Inflammatory macrophage treated with lipopolysaccharide for 1 hour (primary cell): ENCODE data around the gene STEAP2.

Source experiments
- DNase-seq, 2 donors: peaks; one replicate each; pipeline ENCODE4 v3.0.0-alpha.2; 2020 to 2022

STEAP2 gene

DNA sequence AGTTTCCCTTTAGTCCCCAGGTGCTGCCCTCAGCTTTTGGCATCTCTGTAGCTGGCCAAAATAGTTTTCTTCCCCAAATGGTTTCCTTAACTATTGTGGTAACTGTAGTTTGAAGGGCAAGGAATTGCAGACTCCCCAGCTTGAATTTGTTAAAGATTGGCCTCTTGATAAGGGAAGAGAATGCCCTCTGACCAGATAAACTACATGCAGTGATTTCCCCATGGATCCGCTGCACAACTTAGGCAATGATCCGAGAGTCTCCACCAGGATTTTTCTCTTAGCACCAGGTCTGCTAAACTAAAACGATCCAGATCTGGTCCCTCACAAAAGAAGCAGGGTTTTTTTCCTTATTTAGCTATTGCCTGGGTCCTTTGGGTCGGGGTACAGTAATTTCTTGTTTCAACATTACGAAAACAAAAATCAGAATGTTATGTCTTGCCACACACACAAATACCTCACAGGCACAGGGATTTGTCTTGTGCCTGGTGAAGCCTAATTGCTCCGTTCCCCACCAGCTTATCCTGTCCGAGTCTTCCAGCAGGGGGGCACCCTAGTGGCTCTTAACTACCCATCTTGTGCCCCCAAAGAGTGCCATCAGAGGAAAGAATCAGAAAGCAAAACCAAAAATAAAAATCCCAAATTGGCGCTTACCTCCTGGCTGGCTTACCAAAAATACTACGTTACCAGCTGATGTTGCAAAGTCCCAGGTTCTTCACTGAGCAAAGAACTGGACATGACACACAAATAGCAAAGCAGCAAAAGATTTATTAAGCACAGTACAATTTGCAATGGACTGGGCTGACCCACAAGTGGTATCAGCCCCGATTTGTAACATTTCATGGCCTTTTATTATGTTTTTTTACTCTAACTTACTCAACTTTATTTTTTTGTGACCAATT, 16.4 kb upstream of the STEAP2 start:
- DNase-seq = no peak

DNA sequence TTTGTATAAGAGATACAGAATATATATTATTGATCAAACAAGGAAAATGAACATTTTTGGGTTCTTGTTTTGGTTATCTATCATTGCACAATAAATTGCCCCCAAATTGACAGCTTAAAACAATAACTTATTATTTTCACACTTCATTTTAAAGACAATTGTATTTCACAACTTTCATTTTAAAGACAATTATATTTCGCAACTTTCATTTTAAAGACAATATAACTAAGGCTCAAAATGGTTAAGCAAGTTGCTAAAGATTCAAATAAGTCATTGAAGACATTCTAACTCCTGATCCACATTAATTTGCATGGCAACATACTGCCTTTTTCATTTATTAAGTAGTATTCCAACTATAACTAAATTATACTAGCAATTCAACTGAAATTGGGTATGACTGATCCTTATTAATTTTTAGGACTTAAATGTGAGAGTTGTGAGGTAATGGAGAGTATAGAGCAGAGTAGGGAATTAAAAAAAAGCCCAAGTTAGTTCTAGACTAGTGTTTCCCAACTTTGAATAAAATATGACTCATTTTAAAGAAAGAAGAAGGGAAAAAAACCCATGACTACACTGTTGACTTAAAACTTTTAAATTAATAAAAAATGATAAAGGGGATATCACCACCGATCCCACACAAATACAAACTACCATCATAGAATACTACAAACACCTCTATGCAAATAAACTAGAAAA, 9.9 kb upstream of the STEAP2 start:
- peak; percentile 9 to 12 for DNase-seq

DNA sequence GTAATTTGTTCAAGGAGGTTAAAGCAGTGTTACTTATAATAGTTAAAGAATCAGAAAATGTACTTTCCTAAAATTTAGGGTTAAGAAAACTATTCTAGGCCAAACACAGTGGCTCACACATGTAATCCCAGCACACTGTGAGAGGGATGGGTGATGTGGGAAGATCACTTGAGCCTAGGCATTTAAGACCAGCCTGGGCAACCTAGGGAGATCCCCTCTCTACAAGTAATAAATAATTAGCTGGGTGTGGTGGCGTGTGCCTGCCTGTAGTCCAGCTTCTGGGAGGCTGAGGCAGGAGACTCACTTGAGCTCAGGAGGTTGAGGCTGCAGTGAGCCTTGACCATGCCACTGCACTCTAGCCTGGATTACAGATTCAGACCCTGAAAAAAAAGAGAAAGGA, 3.6 kb upstream of the STEAP2 start:
- DNase-seq = no peak

DNA sequence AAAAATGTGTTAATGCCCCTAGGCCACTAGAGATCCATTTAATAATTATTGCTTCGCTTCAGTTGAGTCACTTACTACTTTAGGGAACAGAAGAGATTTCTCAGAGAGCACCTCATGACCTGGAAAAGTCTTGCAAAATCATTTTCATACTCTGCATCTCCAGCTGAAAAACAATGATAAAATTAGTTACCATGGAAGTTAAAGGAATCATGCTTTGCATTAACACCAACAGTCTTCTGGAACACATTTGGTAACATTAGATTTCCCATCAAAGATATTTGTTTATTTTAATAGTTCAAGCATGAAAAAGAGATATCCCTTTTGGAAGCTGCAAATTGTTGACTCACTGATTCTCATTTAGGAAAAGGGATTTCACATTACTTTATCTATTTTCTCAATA, 1.8 kb upstream of the STEAP2 start:
- DNase-seq = no peak

DNA sequence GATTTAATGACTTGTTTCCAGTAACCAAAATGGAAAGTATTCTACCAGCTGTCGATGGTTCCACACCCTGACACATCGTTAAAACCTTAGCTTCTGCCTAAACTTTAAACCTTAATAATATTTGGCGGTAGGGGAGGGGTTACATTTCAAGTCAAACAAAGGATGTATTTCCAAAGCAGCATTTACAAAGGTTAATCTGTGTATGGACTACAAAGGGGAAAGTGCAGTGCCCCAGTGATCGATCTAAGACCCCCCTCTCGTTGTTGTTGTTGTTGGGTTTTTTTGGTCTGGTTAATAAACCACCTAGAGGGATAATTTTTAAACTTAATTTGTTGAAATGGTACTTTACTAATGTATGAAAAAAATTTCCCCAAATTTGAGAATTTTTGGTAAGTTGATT, 1.1 kb upstream of the STEAP2 start:
- DNase-seq = no peak

DNA sequence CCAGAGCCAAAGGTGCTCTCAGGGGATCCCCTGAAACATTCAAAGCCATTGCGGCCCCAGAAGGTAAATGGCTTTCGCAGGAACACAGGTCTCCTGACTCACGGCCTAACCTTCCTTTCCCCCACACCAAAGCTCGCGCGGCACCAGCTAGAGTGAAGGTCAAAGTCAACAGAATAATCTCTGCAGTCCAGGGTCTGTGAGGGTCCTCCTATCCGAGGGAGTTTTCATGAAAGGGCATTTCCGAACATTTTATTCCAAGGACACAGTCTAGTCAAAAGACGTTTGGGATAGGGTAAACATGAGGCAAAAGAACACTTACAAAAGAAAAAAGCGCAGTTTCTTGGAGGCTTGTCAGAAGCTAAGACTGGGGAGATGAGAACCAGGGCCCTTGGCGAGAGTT, 559 bp upstream of the STEAP2 start:
- DNase-seq = no peak

DNA sequence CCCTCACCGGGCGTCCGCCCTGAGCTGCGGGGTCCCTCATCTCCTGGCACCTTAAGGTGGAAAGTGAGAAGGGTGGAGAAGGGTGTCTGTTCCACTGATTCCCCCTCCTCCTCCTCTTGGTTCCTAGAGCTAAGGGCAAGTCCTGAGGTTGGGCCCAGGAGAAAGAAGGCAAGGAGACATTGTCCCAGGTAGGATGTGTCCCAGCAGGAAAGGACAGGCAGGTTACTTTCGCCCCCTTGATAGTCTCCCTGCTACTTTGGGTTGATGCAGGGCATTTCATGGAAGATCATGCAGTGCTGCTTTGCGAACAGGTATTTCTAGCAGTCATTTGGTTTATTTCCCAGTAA, 582 bp downstream of the STEAP2 start:
- no peak for DNase-seq

DNA sequence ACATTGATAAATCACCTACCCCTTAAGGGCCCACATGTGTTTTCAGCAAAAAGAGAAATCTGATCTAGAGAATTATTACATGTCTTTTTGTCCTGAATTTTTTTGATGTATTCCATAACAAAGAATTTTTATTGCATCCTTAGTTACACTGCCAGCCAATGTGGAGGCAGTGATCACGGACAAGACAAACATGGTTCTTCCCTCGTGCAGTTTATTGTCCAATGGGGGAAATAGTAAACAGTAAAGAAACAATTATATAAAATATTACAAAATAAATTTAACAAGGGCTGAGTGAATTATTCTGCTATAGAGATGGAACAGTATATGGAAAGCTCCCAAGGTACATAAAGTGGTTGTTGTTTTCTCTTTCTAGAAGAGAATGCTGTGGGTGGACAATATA, 2.0 kb downstream of the STEAP2 start:
- no peak for DNase-seq

DNA sequence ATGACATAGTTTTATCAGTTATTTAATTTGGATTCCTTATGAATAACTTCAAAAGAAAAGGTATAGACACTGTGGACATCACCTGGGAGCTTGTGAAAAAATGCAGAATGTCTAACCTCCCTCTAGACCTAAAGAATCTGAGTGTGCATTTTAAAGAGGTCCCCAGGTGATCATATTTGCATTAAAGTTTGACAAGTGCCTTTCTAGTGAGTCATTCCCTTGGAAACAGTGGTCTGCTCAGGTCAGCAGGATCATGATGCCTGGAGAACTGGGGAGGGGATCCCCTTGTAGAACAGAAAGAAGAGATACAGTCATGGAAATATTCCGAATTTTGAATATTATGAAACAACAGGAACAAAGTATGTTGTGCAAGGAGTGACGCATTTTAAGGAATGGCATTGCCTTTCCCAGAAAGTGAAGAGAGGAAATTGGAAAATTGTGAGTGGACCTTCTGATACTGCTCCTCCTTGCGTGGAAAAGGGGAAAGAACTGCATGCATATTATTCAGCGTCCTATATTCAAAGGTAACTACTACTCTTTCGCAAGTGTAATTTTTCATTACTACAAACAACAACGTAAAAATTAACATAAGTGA, 4.6 kb downstream of the STEAP2 start:
- DNase-seq = no peak

DNA sequence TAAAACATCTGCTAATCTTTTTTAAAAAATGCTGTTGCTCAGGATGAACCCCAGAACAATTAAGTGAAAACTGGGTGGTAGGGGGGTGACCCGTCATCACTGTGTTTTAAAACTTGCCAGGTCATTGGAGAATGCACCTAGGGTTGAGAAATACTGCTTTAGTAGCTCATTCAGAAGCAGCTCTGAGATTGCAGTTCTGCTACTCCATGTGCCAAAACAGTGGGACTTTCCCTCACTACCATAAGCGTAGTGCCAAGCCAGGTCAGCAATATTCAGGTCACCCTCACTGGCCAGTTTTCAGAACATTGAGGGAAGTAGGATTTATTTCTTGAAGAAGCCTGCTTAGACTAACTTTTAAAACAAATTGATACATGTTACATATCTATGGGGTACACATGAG, 5.2 kb downstream of the STEAP2 start:
- no peak for DNase-seq

DNA sequence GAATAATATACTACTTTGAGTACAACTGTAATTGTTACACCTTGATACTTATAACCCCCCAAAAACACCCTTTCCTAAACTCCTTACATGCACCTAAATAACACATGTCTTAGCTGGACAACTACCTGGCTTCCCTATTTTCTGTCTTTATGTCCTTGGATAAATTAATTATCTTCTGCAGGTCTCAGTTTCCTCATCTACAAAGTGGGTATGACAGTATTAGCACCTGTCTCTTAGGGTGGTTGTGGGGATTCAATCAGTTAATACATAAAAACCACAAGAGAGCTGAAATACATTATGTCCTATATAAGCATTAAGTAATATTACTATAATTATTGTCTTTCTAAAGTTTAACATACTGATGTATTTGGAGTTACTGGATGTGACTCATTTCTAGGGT, 10.8 kb downstream of the STEAP2 start:
- DNase-seq = no peak

DNA sequence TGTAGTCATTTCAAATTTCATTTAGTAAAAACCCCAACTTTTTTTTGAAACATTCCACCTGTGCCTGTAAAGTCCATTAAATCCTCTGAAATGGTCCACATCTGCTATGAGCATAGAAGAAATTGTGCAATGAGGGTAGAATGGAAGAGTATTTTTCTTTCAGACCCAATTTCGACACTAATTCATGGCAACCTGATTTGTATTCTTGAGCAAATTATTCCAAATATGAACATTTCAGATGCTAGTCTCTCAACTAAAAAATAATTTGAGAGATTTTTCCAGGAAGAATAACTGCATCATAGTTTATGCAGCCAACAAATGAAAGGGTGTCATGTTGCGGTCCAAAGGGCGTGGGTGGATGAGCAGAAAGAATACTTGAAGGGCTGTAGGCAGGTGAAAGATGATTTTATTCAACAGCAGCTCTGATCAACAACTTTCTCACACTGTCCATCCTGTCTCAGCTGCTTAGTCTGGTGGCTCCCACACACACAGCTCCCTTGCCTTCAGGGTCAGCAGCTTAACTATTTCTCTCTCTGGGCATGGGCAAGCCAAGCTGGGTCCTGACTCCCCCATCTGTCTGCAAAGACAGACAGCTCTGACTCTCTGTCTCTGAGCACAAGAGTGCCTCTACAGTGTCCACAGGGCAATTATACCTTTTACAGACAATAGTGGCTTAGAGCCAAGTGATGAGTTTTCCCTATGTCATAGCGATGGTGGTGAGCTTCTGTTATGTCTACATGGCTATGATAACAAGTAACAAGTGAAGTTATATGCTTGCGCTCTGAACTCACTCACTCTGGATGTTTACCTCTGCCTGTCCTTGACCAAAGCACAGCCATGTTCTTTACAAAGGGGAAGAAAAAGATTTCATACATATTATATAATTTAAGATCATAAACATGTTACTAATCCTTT, 11.5 kb downstream of the STEAP2 start:
- no peak for DNase-seq

DNA sequence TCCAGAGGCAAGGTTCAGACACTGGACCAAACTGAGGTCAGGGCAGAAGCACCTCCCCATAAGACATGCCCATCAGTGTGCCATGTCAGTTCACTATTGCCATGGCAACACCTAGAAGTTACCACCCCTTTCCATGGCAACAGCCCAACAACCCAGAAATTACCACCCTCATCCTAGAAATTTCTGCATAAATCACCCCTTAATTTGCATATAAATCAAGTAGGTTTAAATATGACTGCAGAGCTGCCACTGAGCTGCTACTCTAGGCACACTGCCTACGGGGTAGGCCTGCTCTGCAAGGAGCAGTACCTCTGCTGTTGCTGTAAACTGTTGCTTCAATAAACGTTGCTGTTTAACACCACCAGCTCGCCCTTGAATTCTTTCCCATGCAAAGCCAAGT, 12.7 kb downstream of the STEAP2 start:
- DNase-seq = no peak

DNA sequence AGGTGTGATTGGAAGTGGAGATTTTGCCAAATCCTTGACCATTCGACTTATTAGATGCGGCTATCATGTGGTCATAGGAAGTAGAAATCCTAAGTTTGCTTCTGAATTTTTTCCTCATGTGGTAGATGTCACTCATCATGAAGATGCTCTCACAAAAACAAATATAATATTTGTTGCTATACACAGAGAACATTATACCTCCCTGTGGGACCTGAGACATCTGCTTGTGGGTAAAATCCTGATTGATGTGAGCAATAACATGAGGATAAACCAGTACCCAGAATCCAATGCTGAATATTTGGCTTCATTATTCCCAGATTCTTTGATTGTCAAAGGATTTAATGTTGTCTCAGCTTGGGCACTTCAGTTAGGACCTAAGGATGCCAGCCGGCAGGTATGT, 13.6 kb downstream of the STEAP2 start:
- DNase-seq = no peak

DNA sequence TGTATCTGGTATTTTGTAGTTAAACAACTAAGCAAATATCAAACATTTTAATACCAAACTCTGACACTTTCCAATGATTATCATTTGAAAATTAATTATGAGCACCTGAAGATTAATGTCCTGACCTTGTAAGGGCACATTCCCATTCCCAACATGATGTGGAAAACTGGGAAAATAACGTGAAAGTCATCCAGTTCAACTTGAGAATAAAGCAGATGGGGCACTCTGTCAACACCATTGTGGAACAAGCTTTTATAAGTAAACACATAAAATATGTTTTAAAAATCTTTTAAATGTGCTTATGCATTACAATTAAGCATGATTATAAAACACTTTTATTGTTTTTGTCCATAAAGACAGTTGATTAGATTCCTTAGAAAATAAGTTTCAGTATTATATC, 14.1 kb downstream of the STEAP2 start:
- DNase-seq = no peak

DNA sequence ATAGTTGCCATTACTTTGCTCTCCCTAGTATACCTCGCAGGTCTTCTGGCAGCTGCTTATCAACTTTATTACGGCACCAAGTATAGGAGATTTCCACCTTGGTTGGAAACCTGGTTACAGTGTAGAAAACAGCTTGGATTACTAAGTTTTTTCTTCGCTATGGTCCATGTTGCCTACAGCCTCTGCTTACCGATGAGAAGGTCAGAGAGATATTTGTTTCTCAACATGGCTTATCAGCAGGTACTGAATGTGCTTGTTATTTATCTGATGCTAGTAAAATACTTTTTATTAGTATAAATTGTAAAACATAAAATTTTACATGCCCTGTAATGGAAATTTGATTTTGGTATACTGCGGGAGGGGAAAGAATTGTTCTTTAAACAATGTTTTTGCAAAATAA, 15.7 kb downstream of the STEAP2 start:
- no peak for DNase-seq

DNA sequence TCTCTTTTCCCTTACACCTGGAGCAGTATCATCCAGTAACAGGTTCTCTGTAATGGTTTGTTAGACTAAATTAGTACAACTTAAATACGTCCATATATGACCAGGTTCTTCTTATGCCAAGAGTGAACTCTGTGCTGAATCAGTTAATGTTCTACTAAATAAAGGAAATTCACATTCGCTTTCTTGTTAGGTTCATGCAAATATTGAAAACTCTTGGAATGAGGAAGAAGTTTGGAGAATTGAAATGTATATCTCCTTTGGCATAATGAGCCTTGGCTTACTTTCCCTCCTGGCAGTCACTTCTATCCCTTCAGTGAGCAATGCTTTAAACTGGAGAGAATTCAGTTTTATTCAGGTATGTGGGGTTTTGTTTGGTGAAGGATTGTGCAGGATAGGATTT, 18.1 kb downstream of the STEAP2 start:
- no peak for DNase-seq

DNA sequence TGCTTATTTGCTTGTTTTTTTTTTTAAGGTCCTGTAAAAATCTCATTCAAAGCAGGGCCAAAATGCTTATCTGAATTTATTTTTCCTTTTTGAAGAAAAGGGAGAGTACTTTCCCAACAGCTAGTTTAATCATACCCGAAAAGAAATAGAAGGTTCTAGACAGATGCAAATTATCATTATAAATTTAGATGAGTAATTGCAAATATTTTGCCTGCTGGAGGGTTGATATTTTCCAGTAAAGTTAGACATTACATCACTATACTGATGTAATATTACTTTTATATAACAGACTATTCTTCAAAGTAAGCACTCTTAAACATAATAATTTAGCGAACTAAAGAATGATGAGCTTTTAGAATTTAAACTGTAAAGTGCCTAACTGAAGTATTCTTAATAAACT, 19.3 kb downstream of the STEAP2 start:
- no peak for DNase-seq

DNA sequence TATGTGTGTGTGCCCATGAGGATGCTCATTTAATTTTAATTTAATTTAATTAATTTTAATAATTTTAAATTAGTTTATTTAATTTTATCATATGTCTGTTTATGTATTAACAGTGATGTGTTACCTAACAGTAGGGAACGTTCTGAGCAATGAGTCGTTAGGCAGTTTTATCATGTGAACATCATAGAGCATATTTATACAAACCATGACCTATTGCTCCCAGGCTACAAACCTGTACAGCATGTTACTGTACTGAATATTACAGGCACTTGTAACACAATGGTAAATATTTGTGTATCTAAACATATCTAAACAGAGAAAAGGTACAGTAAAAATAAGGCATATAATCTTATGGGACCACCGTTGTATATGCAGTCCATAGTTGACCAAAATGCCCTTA, 19.8 kb downstream of the STEAP2 start:
- DNase-seq = no peak

DNA sequence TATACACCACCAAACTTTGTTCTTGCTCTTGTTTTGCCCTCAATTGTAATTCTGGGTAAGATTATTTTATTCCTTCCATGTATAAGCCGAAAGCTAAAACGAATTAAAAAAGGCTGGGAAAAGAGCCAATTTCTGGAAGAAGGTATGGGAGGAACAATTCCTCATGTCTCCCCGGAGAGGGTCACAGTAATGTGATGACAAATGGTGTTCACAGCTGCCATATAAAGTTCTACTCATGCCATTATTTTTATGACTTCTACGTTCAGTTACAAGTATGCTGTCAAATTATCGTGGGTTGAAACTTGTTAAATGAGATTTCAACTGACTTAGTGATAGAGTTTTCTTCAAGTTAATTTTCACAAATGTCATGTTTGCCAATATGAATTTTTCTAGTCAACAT, 20.9 kb downstream of the STEAP2 start:
- no peak for DNase-seq

DNA sequence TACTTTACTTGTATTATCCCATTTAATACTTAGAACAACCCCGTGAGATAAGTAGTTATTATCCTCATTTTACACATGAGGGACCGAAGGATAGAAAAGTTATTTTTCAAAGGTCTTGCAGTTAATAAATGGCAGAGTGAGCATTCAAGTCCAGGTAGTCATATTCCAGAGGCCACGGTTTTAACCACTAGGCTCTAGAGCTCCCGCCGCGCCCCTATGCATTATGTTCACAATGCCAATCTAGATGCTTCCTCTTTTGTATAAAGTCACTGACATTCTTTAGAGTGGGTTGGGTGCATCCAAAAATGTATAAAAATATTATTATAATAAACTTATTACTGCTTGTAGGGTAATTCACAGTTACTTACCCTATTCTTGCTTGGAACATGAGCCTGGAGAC, 22.0 kb downstream of the STEAP2 start:
- DNase-seq = no peak

DNA sequence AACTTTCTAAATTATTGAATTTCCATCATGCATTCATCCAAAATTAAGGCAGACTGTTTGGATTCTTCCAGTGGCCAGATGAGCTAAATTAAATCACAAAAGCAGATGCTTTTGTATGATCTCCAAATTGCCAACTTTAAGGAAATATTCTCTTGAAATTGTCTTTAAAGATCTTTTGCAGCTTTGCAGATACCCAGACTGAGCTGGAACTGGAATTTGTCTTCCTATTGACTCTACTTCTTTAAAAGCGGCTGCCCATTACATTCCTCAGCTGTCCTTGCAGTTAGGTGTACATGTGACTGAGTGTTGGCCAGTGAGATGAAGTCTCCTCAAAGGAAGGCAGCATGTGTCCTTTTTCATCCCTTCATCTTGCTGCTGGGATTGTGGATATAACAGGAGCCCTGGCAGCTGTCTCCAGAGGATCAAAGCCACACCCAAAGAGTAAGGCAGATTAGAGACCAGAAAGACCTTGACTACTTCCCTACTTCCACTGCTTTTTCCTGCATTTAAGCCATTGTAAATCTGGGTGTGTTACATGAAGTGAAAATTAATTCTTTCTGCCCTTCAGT, 25.3 kb downstream of the STEAP2 start:
- DNase-seq = no peak

DNA sequence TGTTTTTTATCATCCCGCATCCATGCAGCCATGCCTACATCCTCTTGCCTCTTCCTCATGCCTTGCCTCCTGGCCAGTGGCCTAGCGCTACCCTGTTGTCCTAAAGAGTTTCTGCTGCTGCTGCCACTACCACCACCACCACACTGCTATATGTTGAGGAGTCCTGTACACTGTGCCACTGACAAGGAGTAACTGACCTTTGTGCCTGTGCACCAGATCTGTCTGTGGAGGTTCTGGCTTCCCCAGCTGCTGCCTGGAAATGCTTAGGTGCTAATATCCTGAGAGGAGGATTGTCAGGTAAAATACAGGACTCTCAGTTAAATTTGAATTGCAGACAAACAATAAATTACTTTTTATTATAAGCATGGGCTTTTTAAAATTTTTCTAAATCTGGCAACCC, 26.5 kb downstream of the STEAP2 start:
- DNase-seq = no peak
